ENCODE results near the gene KCNQ1. TPM values are rescaled to one million over a fixed set of nuclear protein-coding genes. Genes with fewer than 3 reads are reported as not detected.

The KCNQ1 gene
- total RNA-seq, 1 experiment from 2014 or later = not detected

DNA sequence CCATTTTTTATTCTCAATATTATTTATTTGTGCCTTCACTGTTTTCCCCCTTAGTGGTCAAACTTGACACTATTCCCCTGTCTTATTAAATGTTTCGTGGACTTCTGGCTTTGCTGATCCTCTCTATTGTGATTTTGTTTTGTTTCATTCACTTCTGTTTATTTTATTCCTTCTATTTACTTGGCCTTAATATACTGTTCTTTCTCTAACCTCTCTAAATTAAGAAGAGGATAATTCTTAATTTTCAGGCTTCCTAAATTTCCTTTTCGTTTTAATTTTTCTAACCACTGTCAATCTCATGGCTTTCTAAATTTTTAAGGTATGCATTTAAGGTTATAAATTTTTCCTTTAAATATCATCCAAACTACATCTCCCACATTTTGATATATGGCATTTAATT, 338.0 kb downstream of the KCNQ1 start:
- Histone ChIP-seq H3K27me3 (no peaks in the 10 kb centered on the region), H3K4me3 (no peak overlapping the region), H3K27ac (no peak overlapping the region), H3K9me3 (replicated peaks) (0 out of 2 replicates have a peak, but pooled peaks cover 5% of the 10 kb centered on the region), H3K36me3 (no peaks in the 10 kb centered on the region), H3K4me1 (peaks cover 11% of the 10 kb centered on the region)
- no peak for DNase-seq

DNA sequence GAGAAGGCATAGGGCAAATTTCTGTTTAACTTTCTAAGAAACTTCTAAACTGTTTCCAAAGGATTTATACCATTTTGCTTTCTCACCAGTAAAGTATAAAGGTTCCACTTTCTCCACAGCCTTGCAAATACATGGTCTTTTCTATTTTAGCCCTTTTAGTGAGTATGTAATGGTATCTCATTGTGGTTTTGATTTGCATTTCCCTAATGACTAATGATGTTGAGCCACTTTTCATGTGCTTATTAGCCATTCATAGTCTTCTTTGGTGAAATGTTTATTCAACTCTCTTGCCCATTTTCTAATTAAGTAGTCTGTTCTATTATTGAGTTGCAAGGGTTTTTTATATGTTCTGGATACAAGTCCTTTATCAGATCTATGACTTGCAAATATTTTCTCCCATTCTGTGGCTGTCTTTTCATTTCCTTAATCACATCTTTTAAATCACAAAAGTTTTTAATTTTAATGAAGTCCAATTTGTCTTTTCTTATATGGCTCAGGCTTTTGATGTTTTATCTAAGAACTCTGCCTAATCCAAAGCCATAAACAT, 338.8 kb downstream of the KCNQ1 start:
- H3K36me3 ChIP-seq = no peaks in the 10 kb centered on the region
- H3K4me1 ChIP-seq = peaks cover 6% of the 10 kb centered on the region; the same call in 1 of the 2 replicates
- H3K27me3 ChIP-seq = no peaks in the 10 kb centered on the region
- no peak overlapping the region for H3K27ac ChIP-seq
- no peak for DNase-seq
- H3K4me3 ChIP-seq = no peak overlapping the region
- 0 out of 2 replicates have a peak, but pooled peaks cover 5% of the 10 kb centered on the region for H3K9me3 ChIP-seq (replicated peaks)

DNA sequence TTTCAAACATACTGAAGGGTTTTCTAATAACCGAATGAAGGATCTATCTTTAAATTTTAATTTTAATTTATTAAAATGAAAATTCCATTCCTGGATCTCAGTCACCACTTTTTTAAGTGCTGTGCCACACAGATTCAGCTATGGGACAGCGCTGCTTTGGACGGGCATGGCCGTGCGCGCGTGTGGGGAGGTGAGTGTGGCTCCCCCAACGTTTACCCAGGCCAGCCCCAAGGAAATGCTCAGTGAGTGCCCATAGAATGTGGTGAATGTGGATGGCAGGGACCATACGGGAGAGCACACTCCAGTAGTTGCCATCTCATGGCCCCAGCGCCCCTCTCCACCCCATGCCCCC, 343.0 kb downstream of the KCNQ1 start:
- no peak for DNase-seq

DNA sequence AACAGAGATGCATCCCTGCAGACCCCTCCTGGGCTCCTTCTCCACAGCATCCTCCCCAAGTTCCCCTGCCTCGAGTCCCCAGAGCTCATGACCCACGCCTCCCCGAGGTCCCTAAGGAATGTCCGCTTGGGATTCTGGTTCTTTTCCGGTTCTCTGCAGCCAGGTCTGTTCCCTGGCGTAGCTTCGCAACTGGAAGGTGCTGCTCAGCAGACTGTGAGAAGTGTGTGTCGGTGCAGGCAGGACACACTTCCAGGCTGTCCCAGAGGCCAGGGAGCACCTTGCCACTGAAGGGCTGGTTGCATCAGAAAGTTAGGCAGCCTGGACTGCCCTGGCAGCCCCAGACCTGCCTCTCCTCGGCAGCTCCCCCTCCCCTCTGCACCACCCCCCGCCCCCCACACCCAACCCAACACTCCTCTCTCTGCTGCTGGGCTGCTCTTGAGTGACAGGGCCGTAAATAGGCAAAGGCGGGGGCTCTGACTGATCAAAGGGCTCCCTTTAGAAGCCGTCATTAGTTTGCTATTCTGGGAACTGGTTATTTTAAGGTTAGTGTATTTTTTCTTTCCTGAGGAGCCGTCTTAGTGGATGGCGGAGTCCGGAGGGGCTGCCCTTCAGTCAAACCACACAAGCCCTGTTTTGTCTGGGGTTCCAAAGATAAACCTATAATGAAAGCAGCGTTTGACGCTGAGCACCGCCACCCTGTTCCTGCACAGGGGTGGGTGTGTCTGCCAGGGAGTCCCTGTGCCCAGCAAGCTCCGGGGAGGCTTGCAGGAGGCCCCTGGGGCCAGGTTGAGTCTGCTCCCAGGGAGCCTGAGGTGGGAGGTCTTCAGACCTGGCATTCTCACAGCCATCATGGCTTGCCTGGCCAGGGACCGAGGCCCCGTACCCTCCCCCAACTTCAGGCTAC, 343.6 kb downstream of the KCNQ1 start:
- no peak overlapping the region for H3K4me3 ChIP-seq
- DNase-seq = peak in 1 of 2 experiments; percentile 0
- no peaks in the 10 kb centered on the region for H3K4me1 ChIP-seq
- no peaks in the 10 kb centered on the region for H3K36me3 ChIP-seq
- H3K27ac ChIP-seq = no peak overlapping the region
- H3K9me3 ChIP-seq (replicated peaks) = 0 out of 2 replicates have a peak, but pooled peaks cover 3% of the 10 kb centered on the region
- no peaks in the 10 kb centered on the region for H3K27me3 ChIP-seq

More for the DNA sequence above, 343.0 kb downstream of the KCNQ1 start:
- H3K4me3 ChIP-seq = no peak overlapping the region
- no peaks in the 10 kb centered on the region for H3K27me3 ChIP-seq
- H3K4me1 ChIP-seq = no peaks in the 10 kb centered on the region
- H3K9me3 ChIP-seq (replicated peaks) = 0 out of 2 replicates have a peak, but pooled peaks cover 5% of the 10 kb centered on the region
- H3K27ac ChIP-seq = no peak overlapping the region
- H3K36me3 ChIP-seq = no peaks in the 10 kb centered on the region

DNA sequence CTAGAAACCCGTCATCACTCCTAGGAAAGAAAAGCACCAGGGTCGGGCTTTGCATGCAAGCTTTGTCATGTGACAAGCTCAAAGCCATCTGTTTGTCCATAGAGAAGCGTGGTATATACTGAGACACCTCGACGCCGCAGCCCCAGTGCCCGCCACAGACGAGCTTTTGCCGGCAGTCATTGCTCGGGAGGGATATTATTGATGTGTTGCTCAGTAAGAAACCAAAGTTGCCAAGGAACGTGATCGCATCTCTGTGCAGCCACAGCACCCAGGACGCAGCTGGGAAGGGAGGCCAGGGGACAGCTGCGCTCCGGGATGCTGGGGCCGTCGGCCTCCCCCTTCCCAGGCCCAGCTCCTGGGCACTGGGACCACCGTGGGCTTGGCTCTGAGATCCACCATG, 344.5 kb downstream of the KCNQ1 start:
- Histone ChIP-seq H3K9me3 (replicated peaks) (0 out of 2 replicates have a peak, but pooled peaks cover 3% of the 10 kb centered on the region), H3K4me1 (no peaks in the 10 kb centered on the region), H3K4me3 (no peak overlapping the region), H3K27ac (no peak overlapping the region), H3K36me3 (no peaks in the 10 kb centered on the region), H3K27me3 (no peaks in the 10 kb centered on the region)
- DNase-seq = peak in 1 of 2 experiments; percentile 1

DNA sequence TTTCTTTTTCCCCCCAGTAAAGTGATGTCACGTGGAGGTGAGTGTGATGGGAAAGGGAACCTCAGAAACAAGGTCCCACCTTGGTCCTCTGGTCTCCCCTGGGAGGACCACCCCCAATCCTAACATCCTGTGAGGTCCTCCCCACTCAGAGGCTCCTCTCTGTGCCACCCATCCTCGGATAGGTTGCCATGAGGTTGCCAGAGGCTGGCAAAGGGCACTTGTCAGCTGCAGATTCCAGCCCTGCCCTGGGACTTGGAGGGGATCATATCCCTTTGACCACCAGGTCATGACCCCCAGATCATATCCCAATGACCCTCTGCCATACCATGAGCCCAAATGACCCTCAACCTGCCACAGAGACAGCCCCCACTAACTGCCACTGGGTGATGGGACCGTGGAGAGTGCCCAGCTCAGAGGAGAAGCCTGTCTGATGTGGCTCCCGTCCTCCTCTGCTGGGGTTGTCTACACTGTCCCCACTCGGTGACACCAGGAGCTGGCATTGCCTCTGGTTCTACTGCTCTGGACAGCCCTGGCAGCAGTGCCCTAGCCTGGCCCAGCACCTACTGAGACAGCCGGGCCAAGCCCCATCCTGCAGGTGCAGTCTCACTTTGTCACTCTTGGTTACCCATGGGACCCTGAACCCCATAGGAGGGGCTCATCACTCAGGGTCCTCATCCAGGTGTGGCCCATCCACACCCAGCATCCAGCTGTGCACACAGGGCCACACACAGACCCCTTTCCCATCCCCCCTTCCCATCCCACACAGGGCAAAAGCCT, 345.2 kb downstream of the KCNQ1 start:
- DNase-seq = peak in 1 of 2 experiments; percentile 1
- Histone ChIP-seq H3K27ac (no peak overlapping the region), H3K27me3 (no peaks in the 10 kb centered on the region), H3K9me3 (replicated peaks) (0 out of 2 replicates have a peak, but pooled peaks cover 3% of the 10 kb centered on the region), H3K4me3 (no peak overlapping the region), H3K4me1 (no peaks in the 10 kb centered on the region), H3K36me3 (no peaks in the 10 kb centered on the region)

DNA sequence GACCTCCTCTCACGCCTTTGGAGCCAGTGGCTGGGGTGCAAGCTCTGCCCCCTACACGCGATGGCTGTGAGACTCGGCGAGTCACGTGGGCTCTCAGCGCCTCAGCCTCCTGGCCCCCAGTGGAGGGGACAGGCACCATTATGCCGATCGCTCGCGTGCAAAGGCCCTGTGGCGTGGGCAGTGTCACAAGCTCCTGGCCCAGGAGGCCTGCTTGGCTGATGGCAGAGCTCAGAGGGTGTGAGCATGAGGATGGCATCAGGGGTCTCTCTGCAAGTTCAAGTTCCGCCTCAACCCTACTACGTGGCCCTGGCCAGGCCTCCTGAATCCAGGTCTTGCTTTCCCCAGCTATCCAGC, 345.7 kb downstream of the KCNQ1 start:
- Histone ChIP-seq H3K36me3 (no peaks in the 10 kb centered on the region), H3K4me3 (no peak overlapping the region), H3K27me3 (no peaks in the 10 kb centered on the region), H3K9me3 (replicated peaks) (0 out of 2 replicates have a peak, but pooled peaks cover 3% of the 10 kb centered on the region), H3K27ac (no peak overlapping the region), H3K4me1 (no peaks in the 10 kb centered on the region)
- DNase-seq = peak in 1 of 2 experiments; percentile 1

DNA sequence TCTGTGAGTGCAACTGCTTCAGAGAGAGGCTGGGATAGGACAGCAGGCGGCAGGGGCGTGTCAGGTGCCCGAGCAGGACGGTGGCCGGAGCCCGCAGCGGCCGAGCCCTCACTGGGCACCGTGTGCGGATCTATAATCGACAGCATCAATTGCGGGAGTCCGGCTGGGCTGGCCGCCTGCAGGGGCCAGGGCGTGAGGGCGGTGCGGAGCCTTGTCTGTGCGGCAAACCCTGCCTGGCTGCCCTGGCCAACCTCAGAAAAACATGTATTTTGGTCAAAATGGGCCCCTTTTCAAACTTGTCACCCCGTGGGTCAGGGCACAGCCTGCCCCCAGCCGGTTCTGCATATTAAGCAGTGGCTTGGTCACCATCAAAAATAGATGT, 346.3 kb downstream of the KCNQ1 start:
- DNase-seq = no peak
- no peak overlapping the region for H3K27ac ChIP-seq

DNA sequence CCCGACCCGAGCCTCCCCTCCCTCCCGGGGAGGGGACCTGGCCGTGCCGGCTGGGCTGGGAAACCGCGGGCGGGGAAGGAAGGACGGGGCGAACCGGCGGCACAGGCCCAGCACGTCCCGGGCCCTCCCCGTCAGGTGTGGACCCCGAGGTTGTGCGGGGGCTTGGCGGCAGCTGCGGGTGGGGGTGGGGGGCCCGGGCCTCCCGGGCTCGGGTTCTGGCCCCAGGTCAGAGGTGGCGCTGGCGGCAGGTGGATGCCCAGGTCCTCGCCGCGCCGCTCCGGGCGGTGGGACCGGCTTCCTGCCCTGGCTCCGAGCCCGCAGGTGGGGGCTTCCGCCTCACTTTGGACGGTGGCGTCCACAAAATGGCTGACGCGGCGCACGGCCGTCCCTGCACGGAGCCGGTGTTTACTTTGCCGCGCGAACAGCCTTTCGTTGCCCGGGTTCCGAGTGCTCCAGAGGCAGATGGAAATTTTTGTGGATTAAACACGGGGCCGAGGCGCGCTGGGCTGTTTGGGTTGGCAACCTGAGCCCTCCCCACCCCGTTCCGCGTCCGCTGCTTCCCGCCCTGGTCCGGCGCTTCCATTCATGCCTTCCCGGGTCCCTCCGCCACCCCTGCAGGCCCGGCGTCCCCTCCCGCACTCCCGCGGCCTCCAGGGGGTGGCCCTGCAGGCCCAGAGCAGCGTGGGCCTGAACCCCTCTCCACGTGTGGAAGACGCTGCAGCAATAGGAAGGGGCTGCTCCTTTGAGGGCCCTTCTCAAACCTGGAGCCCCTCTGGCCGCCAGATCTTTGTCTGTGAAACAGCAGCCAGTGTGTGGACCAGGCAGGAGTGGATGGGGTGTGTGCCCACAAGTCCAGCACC, 346.9 kb downstream of the KCNQ1 start:
- no peak for DNase-seq
- Histone ChIP-seq H3K27me3 (no peaks in the 10 kb centered on the region), H3K4me3 (no peak overlapping the region), H3K27ac (no peak overlapping the region), H3K9me3 (replicated peaks) (no peaks in the 10 kb centered on the region), H3K36me3 (no peaks in the 10 kb centered on the region), H3K4me1 (no peaks in the 10 kb centered on the region)

More for the DNA sequence above, 346.3 kb downstream of the KCNQ1 start:
- Histone ChIP-seq H3K4me3 (no peak overlapping the region), H3K9me3 (replicated peaks) (0 out of 2 replicates have a peak, but pooled peaks cover 3% of the 10 kb centered on the region), H3K36me3 (no peaks in the 10 kb centered on the region), H3K27me3 (no peaks in the 10 kb centered on the region), H3K4me1 (no peaks in the 10 kb centered on the region)

DNA sequence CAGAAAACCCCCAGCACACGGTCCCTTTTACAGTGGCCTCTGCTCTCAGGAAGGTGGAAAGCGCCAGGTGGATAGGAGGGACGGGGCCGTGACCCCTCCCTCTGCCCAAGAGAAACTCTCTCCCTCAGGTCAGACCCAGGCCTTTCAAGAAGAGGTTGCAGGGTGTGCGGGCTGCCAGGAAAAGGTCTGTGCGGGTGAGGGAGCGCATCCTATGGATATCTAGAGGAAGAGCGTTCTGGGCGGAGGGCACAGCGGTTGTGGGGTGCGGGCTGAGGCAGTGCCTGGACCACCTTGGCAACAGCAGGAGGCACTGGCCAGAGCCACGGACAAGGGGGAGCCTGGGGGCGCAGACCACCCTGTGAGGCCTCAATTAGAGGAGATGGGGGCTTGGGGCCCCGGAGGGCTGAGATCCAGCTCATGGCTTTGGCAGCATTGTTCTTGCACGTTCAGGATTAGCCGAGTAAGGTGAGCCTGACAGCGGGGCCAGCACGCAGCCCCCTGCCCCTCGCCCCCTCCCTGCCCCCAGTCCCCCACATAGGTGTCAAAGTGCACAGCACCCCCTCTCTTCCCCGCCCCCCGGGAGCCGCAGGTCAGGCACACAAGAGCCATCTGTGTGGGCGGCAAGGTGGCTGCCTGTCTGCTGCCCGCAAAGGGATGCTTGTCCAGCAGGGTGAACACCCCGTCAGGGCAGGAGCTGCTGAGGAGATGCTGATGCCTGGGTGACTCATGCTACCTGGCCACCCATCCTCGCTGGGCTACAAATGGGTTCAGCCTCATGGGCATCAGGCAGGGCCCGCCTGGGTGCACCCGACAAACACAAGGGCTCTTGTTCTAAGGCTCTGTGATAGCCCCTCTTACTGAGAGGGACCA, 347.8 kb downstream of the KCNQ1 start:
- no peaks in the 10 kb centered on the region for H3K27me3 ChIP-seq
- H3K9me3 ChIP-seq (replicated peaks) = no peaks in the 10 kb centered on the region

DNA sequence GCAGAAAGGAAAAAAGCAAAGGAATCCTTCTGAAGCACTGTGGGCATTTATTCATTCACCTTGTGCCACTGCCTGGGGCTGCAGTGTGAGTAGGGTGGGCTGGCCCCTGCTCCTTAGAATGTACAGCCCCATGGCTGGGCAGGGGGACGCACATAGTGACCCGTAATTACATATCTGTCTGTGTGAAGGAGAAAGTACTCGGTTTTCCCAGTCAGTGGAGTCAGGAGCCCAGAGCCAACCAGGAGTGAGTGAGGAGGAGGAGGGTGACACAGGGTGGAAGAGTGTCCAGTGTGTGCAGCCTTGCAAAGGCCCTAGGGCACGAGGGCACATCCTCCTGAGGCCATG, 348.9 kb downstream of the KCNQ1 start:
- Histone ChIP-seq H3K4me1 (no peaks in the 10 kb centered on the region), H3K27ac (no peak overlapping the region), H3K9me3 (replicated peaks) (no peaks in the 10 kb centered on the region), H3K4me3 (no peak overlapping the region), H3K27me3 (no peaks in the 10 kb centered on the region), H3K36me3 (no peaks in the 10 kb centered on the region)
- no peak for DNase-seq

More for the DNA sequence above, 347.8 kb downstream of the KCNQ1 start:
- DNase-seq = no peak
- Histone ChIP-seq H3K27ac (no peak overlapping the region), H3K4me3 (no peak overlapping the region), H3K36me3 (no peaks in the 10 kb centered on the region), H3K4me1 (no peaks in the 10 kb centered on the region)

DNA sequence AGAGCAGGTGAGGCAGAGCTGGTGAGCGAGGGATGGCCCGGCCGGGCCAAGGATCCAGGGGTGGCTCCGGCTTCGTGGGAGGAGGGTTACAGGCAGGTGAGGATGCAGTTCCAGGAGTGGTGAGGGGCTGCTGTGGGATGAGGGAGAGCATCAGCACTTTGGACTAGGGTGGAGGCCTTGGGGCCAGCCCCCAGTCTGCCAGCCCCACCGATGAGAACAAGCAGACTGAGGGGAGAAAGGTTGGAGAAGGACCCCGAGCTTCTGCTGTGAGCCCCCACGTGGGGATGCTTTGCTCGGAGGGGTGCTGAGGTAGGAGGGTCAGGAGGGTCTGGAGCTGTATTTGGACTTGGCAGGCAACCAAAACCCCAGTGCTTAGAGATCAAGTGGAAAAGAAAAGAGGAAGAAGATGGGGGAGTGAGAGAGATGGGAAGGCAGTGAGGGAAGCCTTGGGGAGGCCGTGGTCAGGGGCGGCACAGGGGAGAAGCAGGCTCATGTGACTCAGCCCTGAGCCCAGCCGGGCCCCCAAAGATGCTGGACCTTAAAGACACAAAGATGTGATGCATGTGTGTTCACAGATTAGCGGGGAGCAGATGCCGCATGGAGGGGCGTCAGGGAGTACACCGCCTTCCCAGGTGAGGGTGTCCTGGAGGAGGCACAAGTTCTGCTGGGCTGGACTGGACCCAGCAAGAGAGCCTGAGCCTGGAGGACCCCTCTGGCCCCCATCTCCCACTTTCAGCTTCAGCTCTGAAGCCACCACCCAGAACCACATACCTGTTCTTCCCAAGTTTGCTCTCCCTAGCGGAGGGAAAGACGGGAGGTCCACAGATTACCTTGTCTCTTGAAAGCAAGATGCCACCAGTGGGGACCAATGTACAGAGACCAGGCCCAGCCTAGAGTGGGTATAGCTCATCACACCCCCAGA, 349.5 kb downstream of the KCNQ1 start:
- Histone ChIP-seq H3K27me3 (no peaks in the 10 kb centered on the region), H3K36me3 (no peaks in the 10 kb centered on the region), H3K4me1 (no peaks in the 10 kb centered on the region), H3K27ac (no peak overlapping the region), H3K4me3 (no peak overlapping the region), H3K9me3 (replicated peaks) (no peaks in the 10 kb centered on the region)
- DNase-seq = no peak

DNA sequence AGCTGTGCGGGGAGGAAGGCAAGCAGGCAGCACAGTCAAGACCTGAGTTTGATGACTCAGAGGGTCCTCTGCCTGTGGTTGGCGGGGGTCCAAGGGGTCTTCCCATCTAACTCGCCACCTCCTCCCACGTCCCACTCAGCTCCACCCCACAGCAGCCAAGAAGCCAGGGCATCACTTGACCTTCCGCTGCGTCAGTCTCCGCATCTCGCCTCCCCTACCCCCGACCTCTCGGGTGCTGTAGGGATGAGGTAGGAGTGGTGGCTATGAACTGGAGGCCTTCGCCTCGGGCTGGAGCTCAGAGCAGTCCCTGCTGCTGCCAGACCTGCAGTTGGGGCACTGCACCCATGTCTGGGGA, 350.1 kb downstream of the KCNQ1 start:
- DNase-seq = peak in 1 of 2 experiments; percentile 0
- Histone ChIP-seq H3K27ac (no peak overlapping the region), H3K4me3 (no peak overlapping the region), H3K9me3 (replicated peaks) (no peaks in the 10 kb centered on the region), H3K27me3 (no peaks in the 10 kb centered on the region), H3K4me1 (no peaks in the 10 kb centered on the region), H3K36me3 (no peaks in the 10 kb centered on the region)
